Fibroblast of mammary gland (primary cell): ENCODE results near the gene NDUFC2.
"Not testable (repeated sequence)": the region's sequence is repeated elsewhere in the genome, so short reads cannot be mapped to it uniquely, and the experiment has no call there.

ENCODE experiments used
- DNase-seq: peaks from one replicate; pipeline ENCODE4 v3.0.0-alpha.2; 2010; ENCODE audit warnings: low read depth
- H3K4me3 ChIP-seq: 2 replicates; pipeline ENCODE4 v1.5.1; 2011; ENCODE audit warnings: low read depth, mild to moderate bottlenecking, low read length, moderate library complexity; ENCODE audit not compliant: control insufficient read depth
- CTCF ChIP-seq: conservative IDR thresholded peaks from 2 replicates; pipeline ENCODE4 v1.5.1; 2011; ENCODE audit warnings: low read depth, low read length, inconsistent platforms; ENCODE audit not compliant: control insufficient read depth, insufficient read depth

The NDUFC2 gene

GRCh38 chr11:78080084-78080817 is 589 bp upstream of the NDUFC2 start:
- H3K4me3 ChIP-seq, result peak overlapping the region; percentile 93
- DNase-seq, result no peak
- no peak for TF ChIP-seq CTCF

DNA sequence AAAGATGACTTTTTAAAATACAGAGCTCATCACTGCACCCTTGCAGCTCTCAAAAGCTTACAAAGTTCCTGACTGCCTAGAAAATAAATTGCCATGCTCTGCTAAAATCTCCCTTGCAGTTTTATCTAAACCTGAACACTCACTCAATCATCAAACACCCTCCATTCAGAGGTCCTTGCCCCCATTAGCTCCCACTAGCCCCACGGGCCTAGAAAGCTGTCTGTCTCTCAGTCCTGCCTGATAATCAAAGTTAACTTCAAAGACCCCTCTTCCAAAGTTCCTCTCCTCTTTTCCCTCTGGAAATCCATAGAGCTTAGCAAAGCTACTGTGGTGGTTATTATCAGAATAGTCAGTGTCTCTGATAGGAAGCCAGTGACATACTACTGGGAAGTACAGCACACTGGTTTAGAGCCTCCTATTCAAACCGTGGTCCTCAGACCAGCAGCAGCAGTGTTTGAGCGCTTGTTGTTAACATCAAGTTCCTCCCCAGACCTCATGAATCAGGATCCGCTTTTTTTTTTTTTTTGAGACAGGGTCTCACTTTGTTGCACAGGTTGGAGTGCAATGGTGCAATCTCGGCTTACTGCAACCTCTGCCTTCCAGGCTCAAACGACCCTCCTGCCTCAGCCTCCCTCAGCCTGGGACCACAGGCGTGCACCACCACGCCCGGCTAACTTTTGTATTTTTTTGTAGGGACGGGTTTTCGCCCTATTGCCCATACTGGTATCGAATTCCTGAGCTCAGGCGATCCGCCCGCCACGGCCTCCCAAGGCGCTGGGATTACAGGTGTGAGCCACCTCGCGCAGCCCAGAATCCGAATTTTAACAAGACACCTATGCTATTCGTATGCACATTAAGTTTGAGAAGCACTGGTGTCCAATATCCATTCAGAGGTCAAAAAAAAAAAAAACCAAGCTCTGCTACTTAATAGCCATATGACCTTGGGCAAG is 1.2 kb downstream of the NDUFC2 start:
- DNase-seq, result no peak
- no peak for TF ChIP-seq CTCF
- peak overlapping the region; percentile 93 for H3K4me3 ChIP-seq

GRCh38 chr11:78077592-78077991 is 2.1 kb downstream of the NDUFC2 start:
- not testable (repeated sequence) for H3K4me3 ChIP-seq

GRCh38 chr11:78076733-78077403 is 2.8 kb downstream of the NDUFC2 start:
- no peak overlapping the region for H3K4me3 ChIP-seq
- DNase-seq, result no peak
- TF ChIP-seq CTCF, result no peak

More at GRCh38 chr11:78077592-78077991, 2.1 kb downstream of the NDUFC2 start:
- not testable (repeated sequence) for DNase-seq

GRCh38 chr11:78074756-78075155 is 4.9 kb downstream of the NDUFC2 start:
- H3K4me3 ChIP-seq, result no peak overlapping the region
- TF ChIP-seq CTCF, result no peak
- no peak for DNase-seq

- TF ChIP-seq CTCF, result no peak
- DNase-seq, result no peak
- no peak overlapping the region for H3K4me3 ChIP-seq
These were observed 7.2 kb downstream of the NDUFC2 start for GRCh38 chr11:78072455-78072854.
